Vagina (tissue), 2 donors: ENCODE results near the gene LAMP2.
"Not testable (repeated sequence)": the region's sequence is repeated elsewhere in the genome, so short reads cannot be mapped to it uniquely, and the experiment has no call there.

ENCODE experiments used
- POLR2A ChIP-seq, 2 donors: fragments of 450-650 bp; IDR thresholded peaks; one replicate each; pipeline ENCODE4 v1.6.1; 2017; ENCODE audit warnings: antibody characterized with exemption in 2 of 2, mild to moderate bottlenecking in 2 of 2, moderate library complexity in 2 of 2
- POLR2AphosphoS5 ChIP-seq, 2 donors: sonication (generic); formaldehyde crosslinking; IDR thresholded peaks; one replicate each; pipeline ENCODE4 v1.9.0; 2017; ENCODE audit warnings: antibody characterized with exemption in 2 of 2, mild to moderate bottlenecking in 2 of 2, low read depth in 1 of 2; ENCODE audit not compliant: insufficient read depth in 1 of 2
- TF ChIP-seq, protein P1 (sequence below), 3 experiments: fragments of 450-650 bp in 2 of 3; fragments of 200-600 bp in 1 of 3; sonication (generic) in 1 of 3; IDR thresholded peaks; one replicate each; pipeline ENCODE4 v1.5.1; 2017 to 2019; ENCODE audit warnings: antibody characterized with exemption in 3 of 3, mild to moderate bottlenecking in 2 of 3, moderate library complexity in 2 of 3

GRCh38 chrX:120469657-120470056 is 561 bp upstream of the LAMP2 start:
- TF ChIP-seq, protein P1, sequence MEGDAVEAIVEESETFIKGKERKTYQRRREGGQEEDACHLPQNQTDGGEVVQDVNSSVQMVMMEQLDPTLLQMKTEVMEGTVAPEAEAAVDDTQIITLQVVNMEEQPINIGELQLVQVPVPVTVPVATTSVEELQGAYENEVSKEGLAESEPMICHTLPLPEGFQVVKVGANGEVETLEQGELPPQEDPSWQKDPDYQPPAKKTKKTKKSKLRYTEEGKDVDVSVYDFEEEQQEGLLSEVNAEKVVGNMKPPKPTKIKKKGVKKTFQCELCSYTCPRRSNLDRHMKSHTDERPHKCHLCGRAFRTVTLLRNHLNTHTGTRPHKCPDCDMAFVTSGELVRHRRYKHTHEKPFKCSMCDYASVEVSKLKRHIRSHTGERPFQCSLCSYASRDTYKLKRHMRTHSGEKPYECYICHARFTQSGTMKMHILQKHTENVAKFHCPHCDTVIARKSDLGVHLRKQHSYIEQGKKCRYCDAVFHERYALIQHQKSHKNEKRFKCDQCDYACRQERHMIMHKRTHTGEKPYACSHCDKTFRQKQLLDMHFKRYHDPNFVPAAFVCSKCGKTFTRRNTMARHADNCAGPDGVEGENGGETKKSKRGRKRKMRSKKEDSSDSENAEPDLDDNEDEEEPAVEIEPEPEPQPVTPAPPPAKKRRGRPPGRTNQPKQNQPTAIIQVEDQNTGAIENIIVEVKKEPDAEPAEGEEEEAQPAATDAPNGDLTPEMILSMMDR (IDR thresholded peaks at IDR 0.05): not testable (repeated sequence)
- not testable (repeated sequence) for TF ChIP-seq POLR2A (IDR thresholded peaks at IDR 0.05); POLR2AphosphoS5 (IDR thresholded peaks at IDR 0.05; ENCODE audit: insufficient read depth in 1 of 2, low read depth in 1 of 2)
